ENCODE results near the gene LPCAT4. TPM values are rescaled to one million over a fixed set of nuclear protein-coding genes. Genes with fewer than 3 reads are reported as not detected.

Gene LPCAT4
- total and polyA plus RNA-seq, 2 of the 8 experiments (the other 6 are each of a cell fraction or from before 2014, with no cell fraction given), result 69.3 to 109 TPM

DNA sequence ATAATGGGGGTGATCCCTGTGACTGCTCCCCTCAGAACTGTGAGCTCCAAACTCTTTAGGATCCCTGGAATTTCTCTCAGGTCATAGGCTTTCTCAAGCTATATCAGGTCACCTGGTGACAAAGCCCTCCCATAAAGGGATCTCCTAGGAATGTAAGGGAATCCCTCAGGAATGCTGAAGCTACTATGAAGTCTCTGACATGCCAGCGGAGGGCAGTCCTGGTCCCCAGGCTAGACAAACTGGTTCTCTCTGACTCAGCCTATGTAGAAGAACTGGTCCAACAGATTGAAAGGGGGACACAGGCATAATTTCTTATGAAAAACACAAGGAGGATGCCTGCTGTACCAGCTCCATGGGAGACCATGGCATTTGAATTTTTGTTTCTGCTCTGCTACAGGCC lies 6.7 kb downstream of the LPCAT4 start:
- H2BK12ac ChIP-seq (ENCODE audit: low read depth, low read length), result no peak overlapping the region
- H3K79me2 ChIP-seq (ENCODE audit: control insufficient read depth in 1 of 2, insufficient read depth in 2 of 2, low read length in 2 of 2), result peaks cover 4 to 10% of the 10 kb centered on the region in 2 experiments; a peak in 3 of 4 replicates
- no peak overlapping the region for H4K8ac ChIP-seq (ENCODE audit: extremely low read depth, insufficient read depth, low read length)
- no peak overlapping the region for H4K91ac ChIP-seq (replicated peaks; ENCODE audit: insufficient read length, low read length)
- peaks cover 7 to 46% (median 34%) of the 10 kb centered on the region in 4 experiments for H3K36me3 ChIP-seq (ENCODE audit: control insufficient read depth in 2 of 4, insufficient read depth in 4 of 4, low read length in 3 of 4)
- H3K27me3 ChIP-seq (replicated peaks in 1 of 4; ENCODE audit: control insufficient read depth in 3 of 4, extremely low read depth in 1 of 4, insufficient read depth in 3 of 4, low read length in 3 of 4), result no peaks in the 10 kb centered on the region
- no peak overlapping the region for H3K56ac ChIP-seq (replicated peaks; ENCODE audit: insufficient read length, low read depth, low read length)
- no peak overlapping the region for H3K4me2 ChIP-seq (ENCODE audit: insufficient read depth in 1 of 2, low read depth in 2 of 2, low read length in 2 of 2)
- no peak overlapping the region for H2BK5ac ChIP-seq (ENCODE audit: low read depth, low read length)
- H3K14ac ChIP-seq (ENCODE audit: insufficient read length), result no peak overlapping the region
- no peak overlapping the region for H2AK5ac ChIP-seq (ENCODE audit: low read depth, low read length)
- H3K23ac ChIP-seq (ENCODE audit: insufficient read length), result no peak overlapping the region
- no peak overlapping the region for H2AFZ ChIP-seq (ENCODE audit: low read length)
- H4K5ac ChIP-seq (ENCODE audit: insufficient read length, low read depth, low read length), result no peak overlapping the region
- no peak overlapping the region for H2BK15ac ChIP-seq (ENCODE audit: low read length)
- H3K4ac ChIP-seq (replicated peaks; ENCODE audit: insufficient read length, low read depth, low read length), result no peak overlapping the region
- no peaks in the 10 kb centered on the region for H3K9me3 ChIP-seq (ENCODE audit: insufficient read depth in 2 of 2, low read depth in 1 of 2, low read length in 1 of 2)
- H3K27ac ChIP-seq (ENCODE audit: low read depth, low read length), result no peak overlapping the region
- WGBS, 2 experiments (ENCODE audit: extremely low coverage in 1 of 2, insufficient coverage in 1 of 2, insufficient read length in 1 of 2, insufficient replicate concordance in 2 of 2, low coverage in 1 of 2, low lambda C conversion rate in 2 of 2, missing lambda C conversion rate in 1 of 2), result 85% methylated on average over 1 of the region's 1 CpG; no CpG with 5 or more reads in 1 of the 2 experiments
- H3K9ac ChIP-seq (replicated peaks in 1 of 4; ENCODE audit: extremely low read depth in 1 of 4, low read depth in 3 of 4, low read length in 3 of 4), result no peak overlapping the region
- no peaks in the 10 kb centered on the region for H3K23me2 ChIP-seq (ENCODE audit: low read depth, low read length)
- ChIA-PET CTCF (ENCODE audit: partially characterized antibody) (interaction anchor here (0.8 to 3.3 kb wide), 11 partner anchors 8 to 299 kb away, joined by 3 to 34 read pairs (median 4); partner anchors contain the start of genes NOP10 and NUTM1), POLR2A (ENCODE audit: partially characterized antibody) (interaction anchor here (0.7 to 1.6 kb wide), 3 partner anchors 18 to 22 kb away, joined by 3 to 4 read pairs (median 3); partner anchors contain the start of genes NOP10 and SLC12A6)
- H3K4me1 ChIP-seq (replicated peaks in 1 of 4; ENCODE audit: control insufficient read depth in 3 of 4, insufficient read depth in 4 of 4, low read length in 3 of 4), result peaks cover 0 to 5% (median 2%) of the 10 kb centered on the region in 4 experiments; a peak in 4 of 7 replicates
- no peak overlapping the region for H2BK20ac ChIP-seq (ENCODE audit: low read length)
- peaks cover 3 to 6% of the 10 kb centered on the region in 2 experiments for H4K20me1 ChIP-seq (replicated peaks in 1 of 2; ENCODE audit: control insufficient read depth in 1 of 2, insufficient read depth in 2 of 2, low read length in 2 of 2)
- no peak overlapping the region for H2BK120ac ChIP-seq (replicated peaks; ENCODE audit: low read depth, low read length)
- no peak overlapping the region for H3K4me3 ChIP-seq (ENCODE audit: extremely low read depth in 1 of 4, insufficient read depth in 2 of 4, low read depth in 3 of 4, low read length in 4 of 4)
- H3K18ac ChIP-seq (ENCODE audit: extremely low read depth, low read length), result no peak overlapping the region
- peaks cover 7% of the 10 kb centered on the region for H3K79me1 ChIP-seq (ENCODE audit: low read depth, low read length)
- FAIRE-seq, result no peak
- DNase-seq (ENCODE audit: low read depth in 1 of 2, low spot score in 2 of 2), result no peak
- TF ChIP-seq RAD21 (IDR thresholded peaks at IDR 0.05 in 1 of 2, conservative IDR thresholded peaks at IDR 0.05 in 1 of 2; ENCODE audit: low read depth in 2 of 2, low read length in 2 of 2) (peak; percentile 13 to 44; a peak in 3 of 4 replicates), NANOG (IDR thresholded peaks at IDR 0.05; ENCODE audit: insufficient read depth, low read depth, low read length, poor library complexity, severe bottlenecking) (no peak), RFX5 (IDR thresholded peaks at IDR 0.05; ENCODE audit: borderline replicate concordance, low read depth, low read length) (no peak), KDM4A (IDR thresholded peaks at IDR 0.05; ENCODE audit: low read depth, low read length, severe bottlenecking) (no peak), CHD1 (IDR thresholded peaks at IDR 0.05; ENCODE audit: low read depth, low read length) (no peak), JUND (IDR thresholded peaks at IDR 0.05; ENCODE audit: low read length) (0 out of 2 replicates have a peak, but pooled peaks have one; percentile 30)

Data from H1 (cell line).